Measurements from ENCODE around the gene CASTOR2.
"Not testable (repeated sequence)": the region's sequence is repeated elsewhere in the genome, so short reads cannot be mapped to it uniquely, and the experiment has no call there.

CASTOR2 gene

GRCh38 chr7:75050501-75050900 lies 86.0 kb downstream of the CASTOR2 start:
- no peak for DNase-seq (ENCODE audit: low read depth)

DNA sequence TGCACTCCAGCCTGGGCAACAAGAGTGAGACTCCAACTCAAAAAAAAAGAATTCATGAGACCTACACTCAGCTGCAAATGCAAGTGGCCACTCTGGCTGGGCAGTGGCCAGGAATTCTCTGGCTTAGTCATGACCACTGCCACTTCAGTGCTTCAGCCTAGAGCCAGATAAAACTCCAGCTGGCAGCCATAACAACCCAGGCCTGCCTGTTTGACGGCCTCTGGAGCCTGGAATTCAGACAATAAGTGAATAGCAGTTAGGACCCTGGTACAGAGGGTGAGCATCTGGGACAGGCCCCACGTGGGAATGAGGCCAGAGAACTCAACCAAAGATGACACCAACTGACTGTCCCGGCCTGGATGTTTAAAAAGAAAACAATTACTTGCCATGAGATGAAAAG lies 90.2 kb downstream of the CASTOR2 start:
- no peak for DNase-seq (ENCODE audit: low read depth)

GRCh38 chr7:75055155-75055554 lies 90.7 kb downstream of the CASTOR2 start:
- DNase-seq (ENCODE audit: low read depth): no peak

DNA sequence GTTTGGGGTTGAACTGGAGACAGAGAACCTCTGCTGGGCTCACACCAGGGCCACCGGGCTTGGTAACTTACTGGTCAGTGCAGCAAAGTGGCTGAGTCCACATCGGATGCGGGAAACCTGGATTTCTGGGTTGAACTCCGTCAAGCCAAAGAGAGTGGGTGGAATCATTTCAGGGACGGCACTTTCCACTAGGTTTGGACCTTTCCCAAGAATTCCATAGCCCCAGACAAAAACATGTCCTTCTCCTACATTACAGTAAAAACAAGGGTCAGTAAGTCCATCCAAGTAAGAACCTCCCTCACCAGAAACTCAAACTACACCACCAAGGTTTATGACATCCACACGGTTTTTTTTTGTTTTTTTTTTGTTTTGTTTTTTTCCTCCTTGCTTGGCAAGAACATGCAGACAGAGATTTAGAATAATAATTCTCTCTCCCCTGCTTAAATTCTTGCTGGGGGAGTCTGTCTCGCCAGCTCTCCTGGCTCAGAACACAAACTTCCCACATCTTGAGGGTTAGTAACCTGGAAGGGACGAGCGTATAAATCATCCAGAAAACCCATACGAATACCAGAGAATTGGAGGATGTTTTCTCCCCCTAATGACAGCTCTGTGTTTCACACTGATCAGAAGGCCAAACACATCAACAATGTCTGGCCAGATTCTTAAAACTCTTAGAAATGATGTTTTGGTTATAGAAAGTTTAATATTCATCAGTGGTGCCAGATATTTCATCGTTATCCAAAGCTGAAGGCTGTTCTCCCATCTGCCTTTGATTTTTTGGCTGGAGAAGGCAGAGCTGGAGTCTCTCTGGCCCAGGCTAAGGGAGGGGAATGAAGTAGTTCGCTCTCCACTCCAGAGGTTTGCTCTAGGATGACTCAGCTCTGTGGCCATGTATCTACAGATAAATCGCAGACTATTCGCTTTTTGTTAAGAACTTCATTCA lies 91.6 kb downstream of the CASTOR2 start:
- DNase-seq (ENCODE audit: low read depth): no peak

DNA sequence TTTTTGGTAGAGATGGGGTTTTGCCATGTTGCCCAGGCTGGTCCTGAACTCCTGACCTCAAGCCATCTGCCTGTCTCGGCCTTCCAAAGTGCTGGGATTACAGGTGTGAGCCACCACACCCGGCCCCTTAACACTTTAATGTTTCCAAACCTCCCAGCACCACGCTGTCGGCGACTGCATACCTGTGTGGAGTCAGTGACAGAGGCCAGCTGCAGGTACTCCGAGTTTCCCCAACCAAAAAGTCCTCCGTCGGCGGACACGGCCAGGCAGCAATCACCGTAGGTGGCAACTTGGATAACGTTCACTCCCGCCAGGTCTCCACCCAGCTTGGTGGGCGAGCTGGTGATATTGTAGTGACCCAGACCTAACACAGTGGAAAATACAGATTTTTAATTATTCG lies 93.9 kb downstream of the CASTOR2 start:
- no peak for DNase-seq (ENCODE audit: low read depth)

DNA sequence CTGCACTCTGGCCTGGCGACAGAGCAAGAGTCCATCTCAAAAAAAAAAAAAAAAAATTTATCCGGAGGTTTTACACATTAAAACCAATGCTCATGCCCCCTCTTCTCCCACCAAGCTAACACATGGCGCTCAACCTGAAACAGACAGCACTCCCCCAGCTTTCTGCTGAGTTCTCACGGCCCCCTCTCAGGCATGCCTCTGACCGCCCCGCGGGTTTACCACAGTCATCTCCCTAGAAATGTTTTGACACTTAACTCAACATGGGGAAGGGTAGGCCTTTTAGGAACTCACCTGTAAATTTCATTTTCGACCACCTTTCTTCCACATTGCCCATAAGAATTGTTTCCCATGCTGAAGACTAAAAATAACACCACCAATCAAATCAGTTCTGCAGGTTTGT lies 99.8 kb downstream of the CASTOR2 start:
- DNase-seq (ENCODE audit: low read depth): no peak

DNA sequence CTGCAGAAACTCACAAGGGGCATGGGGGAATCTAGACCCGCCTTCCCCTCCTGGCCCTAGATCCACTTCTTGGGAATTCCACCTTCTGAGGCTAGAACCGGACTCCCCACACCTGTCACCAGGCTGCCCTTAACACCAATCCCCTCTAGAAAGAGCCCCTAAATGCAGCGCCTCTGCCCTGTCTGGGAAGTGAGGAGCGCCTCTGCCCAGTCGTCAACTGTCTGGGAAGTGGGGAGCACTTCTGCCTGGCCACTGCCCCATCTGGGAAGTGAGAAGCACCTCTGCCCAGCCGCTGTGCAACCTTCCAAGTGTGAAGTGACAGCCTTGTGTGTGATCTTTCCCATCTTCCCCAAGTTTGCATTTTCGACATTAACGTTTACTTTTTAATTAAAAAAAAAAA lies 100.3 kb downstream of the CASTOR2 start:
- DNase-seq (ENCODE audit: low read depth): no peak

- DNase-seq (ENCODE audit: low read depth): no peak
Observed at GRCh38 chr7:75066521-75066920, 102.0 kb downstream of the CASTOR2 start.

GRCh38 chr7:75072981-75073283 lies 108.4 kb downstream of the CASTOR2 start:
- no peak for DNase-seq (ENCODE audit: low read depth)

DNA sequence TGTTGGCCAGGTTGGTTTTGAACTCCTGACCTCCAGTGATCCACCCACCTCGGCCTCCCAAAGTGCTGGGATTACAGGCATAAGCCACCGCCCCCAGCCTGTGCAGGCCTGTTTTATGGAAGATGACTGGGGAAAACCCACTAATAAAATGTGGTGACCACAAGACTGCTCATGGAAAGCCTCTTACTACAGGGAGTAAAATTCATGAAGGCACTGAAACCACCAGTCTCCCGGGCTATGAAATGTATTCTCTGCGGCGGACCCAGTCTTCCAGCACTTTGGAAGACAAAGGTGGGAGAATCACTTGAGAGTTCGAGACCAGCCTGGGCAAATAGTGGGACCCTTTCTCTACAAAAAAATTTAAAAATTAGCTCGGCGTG lies 109.7 kb downstream of the CASTOR2 start:
- not testable (repeated sequence) for DNase-seq (ENCODE audit: low read depth)

Measured in activated T-cell treated with anti-CD3 and anti-CD28 coated beads for 24 hours (primary cell).